Stomach (tissue), 9 donors: Measurements from ENCODE around the gene KCNK16. TPM values are rescaled to one million over a fixed set of nuclear protein-coding genes. Genes with fewer than 3 reads are reported as not detected.

Source experiments
- DNase-seq, 2 donors: peaks; one replicate each; pipeline versions ENCODE4 v3.0.0 to v3.0.0-alpha.2; 2013 to 2019
- H3K27ac ChIP-seq, 5 donors: fragments of 200-600 bp in 4 of 5; sonication (generic) in 4 of 5; one replicate each; pipeline ENCODE4 v1.5.1; 2013 to 2019; ENCODE audit warnings: mild to moderate bottlenecking in 1 of 5, moderate library complexity in 1 of 5
- H3K27me3 ChIP-seq, 3 donors: fragments of 200-600 bp; sonication (generic); one replicate each; pipeline ENCODE4 v1.5.1; 2017 to 2019; ENCODE audit warnings: mixed run types in 1 of 3
- H3K36me3 ChIP-seq, 4 donors: fragments of 200-600 bp; sonication (generic); 1 replicate in 3 of 4; 2 replicates in 1 of 4; pipeline ENCODE4 v1.5.1; 2016 to 2019
- H3K4me1 ChIP-seq, 4 donors: fragments of 200-600 bp; sonication (generic); one replicate each; pipeline ENCODE4 v1.5.1; 2016 to 2019
- H3K4me3 ChIP-seq, 4 donors: fragments of 200-600 bp; sonication (generic) in 3 of 4; one replicate each; pipeline ENCODE4 v1.5.1; 2016 to 2019; ENCODE audit warnings: mild to moderate bottlenecking in 1 of 4
- H3K9me3 ChIP-seq, 4 donors: fragments of 200-600 bp; sonication (generic); one replicate each; pipeline ENCODE4 v1.5.1; 2016 to 2019
- EP300 ChIP-seq: sonication (generic); formaldehyde crosslinking; IDR thresholded peaks from one replicate; pipeline ENCODE4 v1.6.1; 2017; ENCODE audit warnings: antibody characterized with exemption
- POLR2A ChIP-seq, 4 donors: fragments of 450-650 bp; IDR thresholded peaks; one replicate each; pipeline ENCODE4 v1.6.1; 2016; ENCODE audit warnings: antibody characterized with exemption in 4 of 4, control low read depth in 2 of 4, mild to moderate bottlenecking in 1 of 4, moderate library complexity in 1 of 4
- POLR2AphosphoS5 ChIP-seq, 3 donors: sonication (generic); formaldehyde crosslinking; IDR thresholded peaks; one replicate each; pipeline ENCODE4 v1.6.1; 2016; ENCODE audit warnings: antibody characterized with exemption in 3 of 3
- WGBS, 5 donors: extraction: QIAGEN DNeasy Blood & Tissue Kit in 3 of 5; methylation state at CpG; one replicate each; pipeline versions ENCODE4 v1.1.5 to v1.1.7; 2013 to 2018; 5-methylcytosine and 5-hydroxymethylcytosine counted together
- intact Hi-C: fragments of 100-400 bp; cut with DNase I; formaldehyde crosslinking; loops from one replicate; pipeline ENCODE4 v1.15.1; 2023; ENCODE audit warnings: low total_unique reads
- polyA plus RNA-seq, 3 donors: library from polyadenylated mRNA; stranded (reverse); fragments of 200-250 nt; gene quantifications; one replicate each; pipeline ENCODE4 v1.2.3, GENCODE V29; 2013
- total RNA-seq, 5 donors: library from RNA; depleted of rRNA; stranded (reverse); fragments of >200 nt; gene quantifications; one replicate each; pipeline versions ENCODE4 v1.1.0 to v1.2.3, GENCODE V29; 2014 to 2016
- TF ChIP-seq, protein P1 (sequence below), 7 experiments: fragments of 450-650 bp in 4 of 7; fragments of 200-600 bp in 3 of 7; sonication (generic) in 3 of 7; IDR thresholded peaks; one replicate each; pipeline ENCODE4 v1.5.1; 2016 to 2019; ENCODE audit warnings: antibody characterized with exemption in 7 of 7, control low read depth in 2 of 7, mild to moderate bottlenecking in 1 of 7
- donor health status: healthy with polysubstance abuse.
- donor health status: Bipolar disorder and iron deficiency.
- donor health status: healthy.

The KCNK16 gene
- total and polyA plus RNA-seq, 8 donors = 0.37 to 0.73 TPM; not detected in 6

DNA sequence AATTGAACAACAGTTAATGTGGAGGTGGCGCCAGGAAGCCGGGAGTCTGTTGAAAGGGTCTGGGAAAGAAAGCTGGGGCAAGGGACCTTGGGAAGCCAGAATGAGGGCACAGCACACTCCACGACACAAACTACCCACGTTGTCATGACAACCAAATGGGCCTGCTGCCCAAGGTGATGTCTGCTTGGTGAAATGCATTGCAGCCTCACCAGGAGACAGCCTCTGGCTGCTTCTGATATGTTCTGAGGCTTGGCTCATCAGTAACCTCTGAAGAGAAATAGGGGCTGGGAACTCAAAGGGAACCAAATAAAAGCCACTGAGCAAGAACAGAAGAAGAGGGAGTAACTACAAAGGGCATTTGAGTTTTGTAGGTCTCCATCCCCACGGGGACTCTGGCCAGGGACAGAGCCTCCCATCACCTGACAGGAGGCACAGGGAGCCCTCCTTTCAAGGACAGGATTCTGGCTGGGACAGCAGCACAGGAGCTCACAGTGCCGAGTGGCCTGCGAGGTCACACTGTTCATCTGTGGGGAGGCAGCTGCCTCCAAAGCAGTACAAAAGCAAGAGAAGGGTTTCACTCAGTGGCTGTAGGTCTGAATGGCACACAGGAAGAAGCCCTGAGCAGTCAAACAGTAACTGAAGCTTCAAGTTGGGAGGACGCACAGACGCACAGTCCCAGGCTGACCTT, 44.6 kb upstream of the KCNK16 start:
- no peak for TF ChIP-seq POLR2AphosphoS5 (IDR thresholded peaks at IDR 0.05)
- TF ChIP-seq, protein P1, sequence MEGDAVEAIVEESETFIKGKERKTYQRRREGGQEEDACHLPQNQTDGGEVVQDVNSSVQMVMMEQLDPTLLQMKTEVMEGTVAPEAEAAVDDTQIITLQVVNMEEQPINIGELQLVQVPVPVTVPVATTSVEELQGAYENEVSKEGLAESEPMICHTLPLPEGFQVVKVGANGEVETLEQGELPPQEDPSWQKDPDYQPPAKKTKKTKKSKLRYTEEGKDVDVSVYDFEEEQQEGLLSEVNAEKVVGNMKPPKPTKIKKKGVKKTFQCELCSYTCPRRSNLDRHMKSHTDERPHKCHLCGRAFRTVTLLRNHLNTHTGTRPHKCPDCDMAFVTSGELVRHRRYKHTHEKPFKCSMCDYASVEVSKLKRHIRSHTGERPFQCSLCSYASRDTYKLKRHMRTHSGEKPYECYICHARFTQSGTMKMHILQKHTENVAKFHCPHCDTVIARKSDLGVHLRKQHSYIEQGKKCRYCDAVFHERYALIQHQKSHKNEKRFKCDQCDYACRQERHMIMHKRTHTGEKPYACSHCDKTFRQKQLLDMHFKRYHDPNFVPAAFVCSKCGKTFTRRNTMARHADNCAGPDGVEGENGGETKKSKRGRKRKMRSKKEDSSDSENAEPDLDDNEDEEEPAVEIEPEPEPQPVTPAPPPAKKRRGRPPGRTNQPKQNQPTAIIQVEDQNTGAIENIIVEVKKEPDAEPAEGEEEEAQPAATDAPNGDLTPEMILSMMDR (IDR thresholded peaks at IDR 0.05) = no peak
- no peak for TF ChIP-seq EP300
- TF ChIP-seq POLR2A (IDR thresholded peaks at IDR 0.05) = no peak
- 69 to 82% (median 76%) methylated on average over 9 of the region's 9 CpGs for WGBS, 5 donors
- Histone ChIP-seq H3K27me3 (no peaks in the 10 kb centered on the region), H3K36me3 (no peaks in the 10 kb centered on the region), H3K4me3 (no peak overlapping the region), H3K4me1 (peaks cover 0 to 4% (median 3%) of the 10 kb centered on the region in 4 donors), H3K27ac (no peak overlapping the region), H3K9me3 (no peaks in the 10 kb centered on the region)
- intact Hi-C loops = no loop called here
- peak in 1 of 2 donors; percentile 38 for DNase-seq

DNA sequence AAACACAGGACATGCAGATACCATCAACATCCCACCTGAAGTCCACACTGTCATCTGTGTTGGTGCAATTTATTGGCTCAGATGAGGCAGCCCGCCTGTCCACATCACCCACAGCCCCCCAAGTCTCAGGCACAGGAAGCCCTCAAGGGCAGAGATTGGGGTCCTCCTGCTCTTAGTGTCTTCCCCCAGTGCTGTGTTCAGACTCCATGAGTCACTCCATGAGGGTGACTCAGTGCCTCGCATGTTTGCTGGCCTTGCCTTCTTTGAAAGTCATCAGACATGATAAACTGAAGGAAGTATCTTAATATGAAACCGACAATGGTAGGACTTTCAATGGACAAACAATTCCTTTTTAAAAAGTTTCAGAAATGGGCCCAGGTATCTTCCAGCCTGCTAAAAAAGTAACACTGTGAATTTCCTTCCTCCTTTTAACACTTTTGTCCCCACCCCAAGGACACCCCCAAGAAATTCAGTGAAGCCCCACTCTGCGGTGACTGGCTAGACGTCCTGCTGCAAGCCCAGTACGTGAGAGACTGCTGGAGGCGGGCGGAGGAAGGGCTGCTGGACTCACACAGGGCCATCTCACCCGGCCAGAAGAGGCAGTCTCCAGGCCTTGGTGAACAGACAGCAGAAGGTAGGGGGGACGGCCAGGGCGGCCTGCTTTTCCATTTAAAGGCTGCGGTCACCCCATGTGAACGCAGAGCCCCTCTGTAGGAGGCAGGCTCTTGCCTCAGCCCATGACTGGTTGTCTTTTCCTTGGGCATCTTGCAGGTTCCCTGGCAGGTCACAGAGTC, 43.0 kb upstream of the KCNK16 start:
- H3K27me3 ChIP-seq = peaks cover 0 to 4% (median 0%) of the 10 kb centered on the region in 3 donors
- no peaks in the 10 kb centered on the region for H3K9me3 ChIP-seq
- no peaks in the 10 kb centered on the region for H3K36me3 ChIP-seq
- DNase-seq = no peak
- H3K4me3 ChIP-seq = no peak overlapping the region
- no peak for TF ChIP-seq EP300
- TF ChIP-seq, protein P1 (IDR thresholded peaks at IDR 0.05) = no peak
- TF ChIP-seq POLR2AphosphoS5 (IDR thresholded peaks at IDR 0.05) = no peak
- TF ChIP-seq POLR2A (IDR thresholded peaks at IDR 0.05) = no peak
- H3K27ac ChIP-seq = no peak overlapping the region
- intact Hi-C loops = no loop called here
- WGBS, 5 donors = 80 to 88% (median 86%) methylated on average over 12 to 13 of the region's 13 CpGs
- peaks cover 0 to 9% (median 8%) of the 10 kb centered on the region in 4 donors for H3K4me1 ChIP-seq

DNA sequence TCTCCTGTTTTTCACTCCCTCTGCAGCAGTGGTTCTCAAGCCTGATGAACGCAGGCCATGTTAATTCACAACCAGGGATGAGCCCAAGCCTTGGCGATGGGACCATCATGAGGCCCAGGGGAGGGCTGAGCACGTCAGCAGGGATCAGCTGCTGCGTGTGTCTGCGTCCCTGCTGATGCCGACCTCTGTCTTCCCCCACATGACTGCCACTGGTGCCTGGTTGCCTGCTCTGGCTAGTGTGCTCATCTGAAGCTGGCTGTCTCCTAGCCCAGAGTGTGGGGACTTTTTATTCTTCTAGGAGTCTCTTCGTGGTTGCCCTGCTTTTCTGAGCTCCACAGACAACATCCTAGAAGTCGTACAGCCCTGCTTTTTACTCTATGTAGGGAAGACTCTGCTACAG, 40.8 kb upstream of the KCNK16 start:
- Histone ChIP-seq H3K27me3 (peaks cover 0 to 4% (median 0%) of the 10 kb centered on the region in 3 donors), H3K4me1 (peaks cover 0 to 9% (median 8%) of the 10 kb centered on the region in 4 donors), H3K4me3 (no peak overlapping the region), H3K27ac (no peak overlapping the region), H3K36me3 (no peaks in the 10 kb centered on the region), H3K9me3 (no peaks in the 10 kb centered on the region)
- WGBS, 5 donors = 83 to 87% (median 85%) methylated on average over 8 of the region's 8 CpGs
- no peak for TF ChIP-seq POLR2A (IDR thresholded peaks at IDR 0.05)
- TF ChIP-seq, protein P1 (IDR thresholded peaks at IDR 0.05) = no peak
- TF ChIP-seq EP300 = no peak
- no peak for TF ChIP-seq POLR2AphosphoS5 (IDR thresholded peaks at IDR 0.05)
- DNase-seq = no peak
- intact Hi-C loops = no loop called here

DNA sequence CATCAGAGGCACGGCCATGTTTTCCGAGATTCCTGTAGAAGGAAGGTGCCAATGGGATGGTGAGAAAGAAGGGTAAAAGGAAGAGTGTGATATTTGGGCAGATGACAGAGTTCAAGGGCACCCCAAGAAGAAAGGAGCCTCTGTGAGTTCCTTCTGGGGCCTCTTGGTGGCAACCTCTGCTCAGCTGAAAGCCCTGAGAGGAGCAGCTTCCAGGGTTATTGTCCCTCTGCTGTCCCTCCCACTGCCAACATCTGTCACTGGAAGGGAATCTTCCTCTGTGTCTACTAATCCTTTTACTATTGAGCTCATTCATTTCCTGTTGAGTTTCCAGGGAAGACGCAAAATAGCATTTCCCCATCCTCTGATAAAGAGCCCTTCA, 40.0 kb upstream of the KCNK16 start:
- peaks cover 0 to 14% (median 11%) of the 10 kb centered on the region in 4 donors for H3K4me1 ChIP-seq
- H3K36me3 ChIP-seq = no peaks in the 10 kb centered on the region
- H3K27me3 ChIP-seq = peaks cover 0 to 4% (median 0%) of the 10 kb centered on the region in 3 donors
- no peak overlapping the region for H3K4me3 ChIP-seq
- no peak overlapping the region for H3K27ac ChIP-seq
- 36 to 47% (median 43%) methylated on average over 3 of the region's 3 CpGs for WGBS, 5 donors
- TF ChIP-seq, protein P1 (IDR thresholded peaks at IDR 0.05) = no peak
- TF ChIP-seq POLR2A (IDR thresholded peaks at IDR 0.05) = no peak
- no peak for TF ChIP-seq POLR2AphosphoS5 (IDR thresholded peaks at IDR 0.05)
- no peak for TF ChIP-seq EP300
- H3K9me3 ChIP-seq = no peaks in the 10 kb centered on the region
- DNase-seq = peak in 1 of 2 donors; percentile 36
- intact Hi-C loops = no loop called here
